K562 treated with DMSO at 1 percent for 4 hours (cell line): ENCODE data around the gene KCTD10. TPM values are rescaled to one million over a fixed set of nuclear protein-coding genes. Genes with fewer than 3 reads are reported as not detected.

Experiments used
- total RNA-seq: library from RNA; unstranded; fragments of 300-600 nt; gene quantifications from 2 replicates; pipeline ENCODE4 v1.2.3, GENCODE V29; 2022; ENCODE audit not compliant: insufficient read depth

Gene KCTD10, protein sequence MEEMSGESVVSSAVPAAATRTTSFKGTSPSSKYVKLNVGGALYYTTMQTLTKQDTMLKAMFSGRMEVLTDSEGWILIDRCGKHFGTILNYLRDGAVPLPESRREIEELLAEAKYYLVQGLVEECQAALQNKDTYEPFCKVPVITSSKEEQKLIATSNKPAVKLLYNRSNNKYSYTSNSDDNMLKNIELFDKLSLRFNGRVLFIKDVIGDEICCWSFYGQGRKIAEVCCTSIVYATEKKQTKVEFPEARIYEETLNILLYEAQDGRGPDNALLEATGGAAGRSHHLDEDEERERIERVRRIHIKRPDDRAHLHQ
- total RNA-seq = 13.7 and 14.0 TPM in 2 replicates

DNA sequence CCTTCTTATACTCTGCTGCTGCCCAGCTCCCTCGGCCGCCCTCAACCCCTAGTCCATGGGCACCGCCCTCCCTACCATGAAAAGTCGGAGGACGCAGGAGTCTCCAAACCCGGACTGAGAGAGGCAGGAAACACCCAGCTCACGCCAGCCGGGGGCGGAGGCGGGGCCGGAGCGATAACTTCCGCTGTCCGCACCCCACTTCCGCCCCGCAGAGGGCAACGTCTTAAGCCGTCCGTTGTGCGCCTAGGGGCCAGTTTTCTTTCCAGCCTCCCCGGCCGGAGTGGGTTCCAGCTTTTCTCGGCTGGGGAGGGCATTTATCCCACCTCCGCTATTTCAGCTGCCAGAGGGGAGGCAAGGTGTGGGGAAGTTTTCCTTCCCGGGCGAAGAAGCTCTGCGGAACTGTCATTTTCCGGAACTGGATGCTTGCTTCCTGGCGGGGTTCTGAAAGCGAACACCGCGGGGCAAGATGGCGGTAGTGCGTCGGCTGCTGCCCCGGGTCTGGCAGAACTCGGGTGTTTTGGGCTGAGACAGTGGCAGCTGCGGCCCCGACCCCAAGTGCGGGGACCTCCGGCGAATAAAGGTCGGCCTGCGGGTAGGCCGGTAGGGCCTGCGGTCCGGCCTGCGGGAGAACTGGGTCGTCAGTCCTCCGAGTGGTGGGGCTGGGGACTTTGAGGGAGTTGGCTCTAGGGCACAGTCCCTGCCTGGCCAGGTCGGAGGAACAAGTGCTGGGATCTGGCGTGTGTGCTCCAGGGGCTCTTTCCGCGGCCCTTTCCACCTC lies at the start of gene KCTD10, which contains the start of gene UBE3B:
KCTD10 (minus strand) TSS at position 116 of the 778 bp plus-strand sequence; CDS start at position 78, 38 bp downstream.
UBE3B (plus strand) TSS at position 450 of the 778 bp plus-strand sequence. CDS start 5,918 bp downstream, outside the sequence.

Other genes starting within 250 kb of the KCTD10 start
- gene FOXN4, start 168.0 kb downstream of the KCTD10 start, total RNA-seq = not detected in 2 replicates
- gene MYO1H, start 129.4 kb downstream of the KCTD10 start, total RNA-seq = not detected in 2 replicates
- 13.6 and 15.3 TPM in 2 replicates for gene UBE3B, start 334 bp upstream of the KCTD10 start, total RNA-seq
- gene MMAB, start 96.2 kb upstream of the KCTD10 start, total RNA-seq = 26.9 and 31.6 TPM in 2 replicates
- gene MVK, start 96.5 kb upstream of the KCTD10 start, total RNA-seq = 33.7 and 34.7 TPM in 2 replicates
- 5.3 and 5.8 TPM in 2 replicates for gene FAM222A, start 236.5 kb upstream of the KCTD10 start, total RNA-seq